AG08395 (cell line): Measurements from ENCODE around the gene SIRPB2.
"Not testable (repeated sequence)": the region's sequence is repeated elsewhere in the genome, so short reads cannot be mapped to it uniquely, and the experiment has no call there.

ENCODE experiments used
- DNase-seq: peaks from one replicate; pipeline ENCODE4 v3.0.0; 2012; ENCODE audit warnings: mixed read lengths, low spot score

Gene SIRPB2

DNA sequence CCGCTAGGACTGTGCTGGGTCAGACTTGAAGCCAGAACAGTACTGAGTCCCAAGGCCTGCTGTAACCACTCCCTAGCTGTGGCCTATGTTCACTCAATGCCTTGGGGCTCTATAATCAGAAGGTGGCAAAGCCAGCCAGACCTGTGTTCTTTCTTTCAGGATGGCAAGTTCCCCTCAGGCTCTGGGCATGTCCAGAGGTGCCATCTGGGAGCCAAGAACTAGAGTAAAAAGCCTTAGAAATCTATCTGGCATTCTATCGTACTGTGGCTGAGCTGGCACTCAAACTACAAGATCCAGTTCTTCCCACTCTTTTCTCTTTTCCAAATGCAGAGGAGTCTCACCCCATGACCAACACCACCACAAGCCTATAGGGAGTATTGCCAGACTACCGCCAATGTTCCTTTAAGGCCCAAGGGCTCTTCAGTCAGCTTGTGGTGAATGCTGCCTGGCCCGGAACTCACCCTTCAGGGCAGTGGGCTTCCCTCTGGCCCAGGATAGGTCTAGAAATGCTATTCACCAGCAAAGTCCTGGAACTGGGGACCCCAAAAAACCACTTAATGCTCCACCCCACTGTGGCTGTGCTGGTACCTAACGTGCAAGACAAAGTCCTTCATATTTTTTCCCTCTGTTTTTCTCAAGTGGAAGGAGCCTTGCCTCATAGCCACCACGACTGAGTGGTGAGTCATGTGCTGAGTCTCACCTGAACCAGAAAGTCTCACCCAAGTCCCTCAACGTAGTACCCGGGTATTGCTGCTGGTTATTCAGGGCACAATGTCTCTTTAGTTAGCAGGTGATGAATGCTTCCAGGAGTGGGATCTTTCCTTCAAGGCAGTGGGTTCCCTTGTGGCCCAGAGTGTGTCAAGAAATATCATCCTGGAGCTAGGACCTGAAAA lies 8.6 kb upstream of the SIRPB2 start:
- DNase-seq, result no peak

DNA sequence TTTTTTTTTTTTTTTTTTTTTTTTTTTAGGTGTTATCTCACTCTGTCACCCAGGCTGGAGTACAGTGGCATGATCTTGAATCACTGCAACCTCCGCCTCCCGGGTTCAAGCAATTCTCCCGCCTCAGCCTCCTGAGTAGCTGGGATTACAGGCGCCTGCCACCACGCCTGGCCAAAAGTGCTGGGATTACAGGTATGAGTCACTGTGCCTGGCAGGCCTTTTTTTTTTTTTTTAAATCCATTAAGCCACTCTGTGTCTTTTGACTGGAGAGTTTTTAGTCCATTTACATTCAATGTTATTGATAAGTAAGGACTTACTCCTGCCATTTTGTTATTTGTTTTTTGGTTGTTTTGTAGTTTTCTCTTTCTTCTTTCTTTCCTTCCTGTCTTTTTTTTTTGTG lies 6.2 kb upstream of the SIRPB2 start:
- DNase-seq, result not testable (repeated sequence)

DNA sequence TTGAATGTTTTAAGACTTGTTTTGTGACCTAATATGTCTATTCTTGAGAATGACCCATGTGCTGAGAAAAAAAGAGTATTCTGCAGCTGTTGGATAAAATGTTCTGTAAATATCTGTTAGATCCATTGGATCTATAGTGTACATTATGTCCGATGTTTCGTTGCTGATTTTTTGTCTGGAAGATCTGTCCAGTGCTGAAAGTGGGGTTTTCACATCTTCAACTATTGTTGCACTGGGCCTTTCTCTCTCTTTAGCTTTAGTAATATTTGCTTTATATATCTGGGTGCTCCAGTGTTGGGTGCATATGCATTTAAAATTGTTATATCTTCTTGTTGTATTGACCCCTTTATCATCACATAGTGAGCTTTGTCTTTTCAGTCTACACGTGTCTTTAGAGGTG lies 5.7 kb upstream of the SIRPB2 start:
- no peak for DNase-seq

DNA sequence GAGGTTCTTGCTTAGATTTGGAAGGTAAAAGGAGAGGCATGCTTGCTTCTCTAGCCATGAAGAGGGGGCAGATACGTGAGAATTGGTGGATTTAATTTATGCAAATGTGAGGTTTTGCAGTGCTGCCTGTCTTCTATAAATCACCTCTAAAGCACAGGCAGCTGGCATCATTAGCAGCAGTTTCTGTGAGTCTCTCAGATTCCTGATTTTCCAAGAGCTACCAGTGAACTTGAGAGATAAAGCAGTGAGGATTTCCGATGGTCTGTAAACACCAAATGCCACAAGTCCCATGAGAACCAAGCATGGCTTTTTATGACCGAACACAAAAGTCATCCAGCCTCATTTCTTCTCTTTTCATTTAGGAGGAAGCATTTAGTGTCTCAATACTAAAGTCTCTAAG lies 3.2 kb upstream of the SIRPB2 start:
- DNase-seq, result no peak

DNA sequence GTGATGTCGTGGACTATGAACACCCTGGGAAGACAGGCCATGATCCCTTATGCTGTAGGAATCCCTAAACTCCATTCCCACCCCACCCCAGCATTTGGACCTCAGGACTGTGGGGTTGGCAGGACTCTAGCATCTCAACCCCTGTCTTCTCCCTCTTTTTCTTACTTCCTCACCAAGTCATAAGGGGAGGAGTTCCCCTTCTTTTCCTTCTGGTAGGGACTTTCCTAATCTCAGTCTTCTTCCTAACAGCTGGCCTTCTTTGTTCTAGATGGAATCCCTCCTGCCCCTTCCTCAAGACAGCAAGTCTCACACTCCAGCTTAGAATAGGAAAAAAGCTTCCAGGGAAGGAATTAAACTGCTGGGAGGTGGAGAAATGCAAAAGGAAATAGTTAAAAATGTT lies 2.3 kb upstream of the SIRPB2 start:
- no peak for DNase-seq

DNA sequence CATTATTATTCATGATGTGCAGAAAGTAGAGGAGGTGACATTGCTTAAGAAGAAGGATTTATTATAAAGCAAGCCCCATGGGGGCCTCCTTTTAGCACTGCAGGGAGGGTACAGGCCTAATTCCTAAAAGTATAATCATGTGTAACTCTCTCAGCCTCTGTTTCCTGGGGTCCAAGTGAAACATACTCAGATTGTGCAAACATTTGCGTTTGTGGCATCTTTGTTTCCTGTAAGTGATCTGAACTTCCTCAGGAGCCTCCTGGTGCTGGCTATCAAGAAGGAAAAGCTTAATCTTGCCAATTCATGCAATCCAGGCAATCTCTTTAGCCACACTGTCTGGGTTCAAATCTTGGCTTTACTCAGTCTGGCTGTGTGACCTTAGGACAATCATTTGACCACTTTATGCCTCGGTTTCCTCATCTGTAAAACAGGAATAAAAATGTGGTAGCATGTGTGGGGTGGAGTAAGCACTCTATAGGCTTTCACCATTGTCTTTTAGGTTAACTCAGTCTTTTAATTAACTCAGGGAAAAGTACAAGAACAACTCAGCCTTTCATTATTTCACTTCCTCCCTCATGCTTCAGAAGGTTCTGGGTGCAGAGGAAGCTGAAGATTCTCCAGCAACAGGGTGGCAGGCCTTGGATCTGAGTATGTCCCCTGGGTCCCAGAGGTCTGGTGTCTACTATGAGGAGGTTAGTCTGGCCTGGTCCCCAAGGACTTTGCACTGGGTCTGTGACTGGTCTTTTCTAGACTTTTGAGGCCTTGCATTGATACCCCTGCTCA lies 831 bp upstream of the SIRPB2 start:
- DNase-seq, result no peak

DNA sequence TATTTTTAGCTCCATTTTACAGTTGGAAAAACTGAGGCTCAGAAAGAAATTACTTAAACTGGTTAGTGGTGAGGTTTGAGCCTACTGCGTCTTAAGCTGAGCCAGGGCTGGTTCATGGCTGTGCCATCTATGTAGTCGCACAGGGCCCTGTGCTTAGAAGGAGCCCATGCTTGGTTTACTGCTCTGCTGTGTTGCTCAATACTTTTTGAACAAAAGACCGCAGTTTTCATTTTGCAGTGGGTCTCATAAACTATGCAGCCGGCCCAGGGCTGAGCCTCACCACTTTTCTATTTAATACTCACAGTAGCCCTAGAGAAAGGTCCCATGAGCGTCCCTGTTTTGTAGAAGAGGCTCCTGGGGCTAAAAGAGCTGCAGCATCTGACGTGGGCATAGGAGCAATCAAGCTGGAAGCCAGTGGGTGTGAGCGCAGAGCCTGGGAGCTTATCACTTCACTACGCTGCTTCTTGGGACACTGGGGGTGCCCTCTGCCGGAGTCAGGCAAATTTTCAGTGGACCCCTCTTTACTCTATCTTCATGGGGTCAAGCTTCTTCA lies 501 bp downstream of the SIRPB2 start:
- DNase-seq, result no peak

DNA sequence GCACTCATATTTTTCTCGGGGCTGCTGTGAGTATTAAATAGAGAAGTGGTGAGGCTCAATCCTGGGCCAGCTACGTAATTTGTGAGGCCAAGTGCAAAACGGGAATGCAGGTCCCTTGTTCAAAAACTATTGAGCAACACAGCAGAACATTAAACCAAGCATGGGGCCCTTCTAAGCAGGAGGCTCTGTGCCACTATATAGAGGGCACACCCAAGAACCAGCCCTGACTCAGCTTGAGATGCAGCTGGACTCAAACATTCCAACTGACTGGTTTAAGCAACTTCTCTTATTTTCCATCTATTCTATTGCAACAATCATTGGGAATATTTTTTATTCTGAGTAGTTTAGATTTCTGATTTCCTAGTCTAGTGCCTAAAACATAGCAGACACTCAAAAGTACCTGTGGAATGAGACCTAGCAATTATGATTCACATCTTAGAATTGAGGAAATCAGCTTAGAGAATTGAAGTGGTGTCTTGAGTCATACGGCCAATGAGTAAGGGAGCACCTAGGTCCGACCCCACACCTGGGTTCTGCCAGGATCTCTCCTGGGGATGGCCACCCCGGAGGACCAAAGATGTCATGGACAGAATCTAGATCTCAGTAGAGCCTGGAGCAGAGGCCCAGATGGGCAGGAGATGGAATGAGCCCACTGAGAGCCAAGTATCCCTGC lies 1.3 kb downstream of the SIRPB2 start:
- DNase-seq, result peak; percentile 30

DNA sequence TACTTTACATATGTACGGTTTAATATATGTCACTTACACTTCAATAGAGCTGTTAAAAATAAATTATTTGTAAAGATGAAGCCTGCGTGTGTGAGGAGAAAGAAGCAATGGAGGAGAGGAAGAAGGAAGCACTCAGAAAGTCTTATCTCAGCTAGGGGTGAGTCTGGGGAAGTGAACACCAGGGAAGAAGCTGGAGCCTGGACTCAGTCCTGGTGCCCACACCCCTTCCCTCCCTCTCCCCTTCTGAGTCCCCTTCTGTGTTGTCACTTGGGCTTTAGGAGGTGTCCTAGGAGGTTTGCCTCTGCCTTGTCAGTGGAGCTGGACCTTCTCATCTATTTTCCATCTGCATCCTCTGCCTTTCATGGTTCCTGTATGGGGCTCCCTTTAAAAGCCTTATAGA lies 1.9 kb downstream of the SIRPB2 start:
- DNase-seq, result no peak

DNA sequence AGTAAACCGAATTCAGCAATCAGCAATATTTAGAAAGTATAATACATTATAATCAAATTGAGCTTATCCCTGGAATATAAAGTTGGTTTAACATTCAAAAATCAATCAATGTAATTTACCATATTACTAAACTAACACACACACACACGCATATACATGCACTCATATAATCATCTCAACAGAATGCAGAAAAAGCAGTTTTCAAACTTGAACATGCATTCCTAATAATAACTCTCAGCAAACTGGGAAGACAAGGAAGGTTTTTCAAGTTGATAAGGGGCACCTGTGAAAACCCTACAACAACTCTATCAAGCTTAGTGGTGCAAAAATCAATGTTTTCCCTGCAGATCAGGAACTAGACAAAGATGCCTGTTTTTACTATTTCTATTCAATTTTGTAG lies 4.7 kb downstream of the SIRPB2 start:
- DNase-seq, result no peak

DNA sequence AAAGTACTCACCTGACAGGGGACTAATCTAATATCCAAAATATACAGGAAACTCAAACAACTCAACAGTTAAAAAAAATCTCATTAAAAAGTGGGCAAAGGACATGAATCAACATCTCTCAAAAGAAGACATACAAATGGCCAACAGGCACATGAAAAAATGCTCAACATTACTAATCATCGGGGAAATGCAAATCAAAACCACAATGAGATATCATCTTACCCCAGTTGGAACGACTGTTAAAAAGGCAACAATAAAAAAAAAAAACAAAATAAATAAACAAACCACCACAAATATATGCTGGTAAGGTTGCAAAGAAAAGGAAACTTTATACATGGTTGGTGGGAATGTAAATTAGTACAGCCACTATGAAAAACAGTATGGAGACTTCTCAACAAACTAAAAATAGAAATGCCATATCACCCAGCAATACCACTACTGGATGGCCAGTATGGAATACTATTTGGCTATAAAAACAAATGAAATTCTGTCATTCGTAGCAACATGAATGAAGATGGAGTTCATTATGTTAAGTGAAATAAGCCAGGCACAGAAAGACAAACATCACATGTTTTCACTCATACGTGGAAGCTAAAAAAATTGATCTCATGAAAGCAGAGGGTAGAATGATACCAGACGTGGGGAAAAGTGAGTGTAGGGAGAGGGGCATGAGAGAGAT lies 6.6 kb downstream of the SIRPB2 start:
- no peak for DNase-seq

DNA sequence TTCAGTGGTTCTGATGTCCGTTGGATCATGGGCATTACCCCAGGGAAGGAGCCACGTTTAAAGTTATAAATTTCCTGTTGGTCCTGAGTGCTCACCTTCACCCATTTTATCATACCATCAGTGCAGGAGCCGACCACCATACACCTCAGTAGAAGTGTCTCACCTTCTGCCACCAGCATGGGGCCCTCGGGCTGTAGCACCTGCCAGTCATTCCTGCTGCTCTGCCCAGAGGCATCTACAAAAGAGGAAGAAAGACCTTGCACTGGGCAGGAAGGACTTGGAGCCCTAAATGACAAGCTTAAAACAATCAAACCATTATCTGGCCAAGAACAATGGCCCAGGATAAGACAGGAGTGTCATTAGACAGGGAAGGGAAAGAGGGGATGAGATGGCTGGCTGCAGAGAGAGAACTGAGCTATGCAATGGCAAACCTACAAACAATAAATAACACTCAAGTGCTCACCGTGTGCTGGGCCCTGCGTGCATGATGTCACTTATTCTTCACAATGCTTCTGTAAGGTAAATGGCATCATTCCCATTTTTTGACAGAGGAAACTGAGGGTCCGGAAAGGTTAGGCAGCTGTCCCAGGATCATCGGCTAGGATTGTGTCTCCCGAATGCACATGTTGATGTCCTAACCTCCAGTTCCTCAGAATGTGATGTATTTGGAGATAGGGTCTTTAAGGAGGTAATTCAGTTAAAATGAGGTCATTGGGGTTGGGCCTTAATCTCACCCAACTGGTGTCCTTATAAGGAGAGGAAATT lies 11.2 kb downstream of the SIRPB2 start:
- DNase-seq, result no peak

DNA sequence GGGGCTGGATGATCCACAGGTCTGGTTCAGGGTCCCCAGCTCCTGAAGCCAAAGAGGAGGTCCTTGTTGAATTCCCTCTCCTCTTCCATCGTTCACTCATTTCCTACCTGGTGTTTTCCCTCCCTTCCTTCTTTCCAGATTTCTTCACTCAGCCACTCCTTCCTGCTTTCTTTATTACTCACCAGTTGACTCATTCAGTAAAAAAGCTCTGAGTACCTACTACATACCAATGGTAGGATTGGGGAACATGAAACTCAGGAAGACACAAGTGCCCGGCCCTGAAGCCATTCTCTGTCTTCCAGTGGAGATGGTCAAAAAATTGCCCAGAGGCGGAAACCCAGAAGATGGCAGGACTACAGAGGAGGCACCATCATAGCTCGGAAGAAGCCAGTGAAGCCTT lies 12.7 kb downstream of the SIRPB2 start:
- DNase-seq, result peak; percentile 69

DNA sequence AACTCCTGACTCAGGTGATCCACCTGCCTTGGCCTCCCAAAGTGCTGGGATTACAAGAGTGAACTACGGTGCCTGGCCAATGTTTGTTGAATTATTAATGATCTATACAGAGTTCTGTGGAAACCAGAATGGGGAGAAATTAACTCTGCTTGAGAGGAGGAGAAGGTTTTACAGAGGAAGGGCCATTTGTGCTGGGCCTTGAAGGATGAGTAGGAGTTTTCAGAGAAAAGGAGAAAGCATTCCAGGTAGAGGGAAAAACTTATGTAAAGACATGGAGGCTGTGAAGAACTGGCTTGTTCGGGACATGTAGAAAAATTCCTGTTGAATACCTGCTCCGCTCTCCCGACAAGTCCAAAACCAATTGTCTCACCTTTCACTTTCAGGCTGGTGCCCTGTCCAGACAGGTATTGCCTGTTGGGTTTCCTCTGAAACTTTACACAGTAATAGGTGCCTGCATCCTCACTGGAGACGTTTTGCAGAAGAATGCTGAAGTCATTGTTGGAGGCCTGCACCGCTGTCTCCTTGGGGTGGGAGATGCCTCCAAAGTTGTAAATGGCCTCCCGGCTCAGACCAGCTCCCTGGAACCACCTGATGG lies 13.2 kb downstream of the SIRPB2 start:
- no peak for DNase-seq

DNA sequence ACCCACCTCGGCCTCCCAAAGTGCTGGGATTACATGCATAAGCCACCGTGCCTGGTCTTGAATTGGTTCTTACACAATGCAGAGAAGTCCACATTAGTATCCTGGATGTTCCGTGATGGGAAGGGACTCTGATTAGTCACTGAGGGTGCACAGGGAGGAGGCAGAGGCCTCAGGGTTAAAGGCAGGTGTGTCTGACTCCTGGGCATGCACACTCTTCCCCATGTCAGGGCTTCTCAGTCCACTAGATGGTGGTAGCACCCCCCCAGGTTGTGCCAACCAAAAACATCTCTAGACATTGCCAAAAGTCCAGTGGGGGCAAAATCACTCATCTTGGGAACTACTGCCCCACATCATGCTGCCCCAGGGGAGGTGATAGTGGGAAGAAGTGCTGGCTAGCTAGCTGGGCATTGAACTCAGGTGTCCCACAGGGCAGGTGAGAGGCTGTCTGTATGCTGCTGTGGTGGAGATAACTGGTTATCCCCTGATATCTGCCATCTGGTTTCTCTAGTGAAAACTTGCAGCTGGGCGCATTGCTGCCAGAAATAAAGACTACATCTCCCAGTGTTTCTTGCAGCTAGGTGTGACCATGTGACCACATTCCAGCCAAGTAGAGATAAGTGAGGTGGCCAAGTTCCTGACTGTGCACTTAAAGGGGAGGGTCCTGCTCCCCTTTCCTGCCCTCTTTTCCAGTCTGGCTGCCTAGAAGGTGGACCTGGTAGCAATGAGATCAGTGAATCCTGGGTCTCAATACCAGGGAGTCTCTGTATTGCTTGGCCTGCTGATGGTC lies 16.2 kb downstream of the SIRPB2 start:
- no peak for DNase-seq

DNA sequence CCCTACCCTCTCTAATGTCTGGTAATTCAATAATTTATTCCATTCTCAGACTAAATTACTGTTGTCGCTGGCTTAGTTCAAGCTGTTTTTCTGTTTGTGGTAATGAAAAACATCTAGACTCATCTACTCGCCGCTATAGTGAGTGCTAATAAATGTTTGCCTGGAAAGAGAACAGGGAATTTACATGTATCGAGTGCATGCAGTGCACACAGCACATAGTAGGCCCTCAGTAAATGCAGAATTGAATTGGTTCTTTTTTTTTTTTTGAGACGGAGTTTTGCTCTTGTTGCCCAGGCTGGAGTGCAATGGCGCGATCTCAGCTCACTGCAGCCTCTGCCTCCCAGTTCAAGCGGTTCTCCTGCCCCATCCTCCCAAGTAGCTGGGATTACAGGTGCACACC lies 16.9 kb downstream of the SIRPB2 start:
- no peak for DNase-seq

DNA sequence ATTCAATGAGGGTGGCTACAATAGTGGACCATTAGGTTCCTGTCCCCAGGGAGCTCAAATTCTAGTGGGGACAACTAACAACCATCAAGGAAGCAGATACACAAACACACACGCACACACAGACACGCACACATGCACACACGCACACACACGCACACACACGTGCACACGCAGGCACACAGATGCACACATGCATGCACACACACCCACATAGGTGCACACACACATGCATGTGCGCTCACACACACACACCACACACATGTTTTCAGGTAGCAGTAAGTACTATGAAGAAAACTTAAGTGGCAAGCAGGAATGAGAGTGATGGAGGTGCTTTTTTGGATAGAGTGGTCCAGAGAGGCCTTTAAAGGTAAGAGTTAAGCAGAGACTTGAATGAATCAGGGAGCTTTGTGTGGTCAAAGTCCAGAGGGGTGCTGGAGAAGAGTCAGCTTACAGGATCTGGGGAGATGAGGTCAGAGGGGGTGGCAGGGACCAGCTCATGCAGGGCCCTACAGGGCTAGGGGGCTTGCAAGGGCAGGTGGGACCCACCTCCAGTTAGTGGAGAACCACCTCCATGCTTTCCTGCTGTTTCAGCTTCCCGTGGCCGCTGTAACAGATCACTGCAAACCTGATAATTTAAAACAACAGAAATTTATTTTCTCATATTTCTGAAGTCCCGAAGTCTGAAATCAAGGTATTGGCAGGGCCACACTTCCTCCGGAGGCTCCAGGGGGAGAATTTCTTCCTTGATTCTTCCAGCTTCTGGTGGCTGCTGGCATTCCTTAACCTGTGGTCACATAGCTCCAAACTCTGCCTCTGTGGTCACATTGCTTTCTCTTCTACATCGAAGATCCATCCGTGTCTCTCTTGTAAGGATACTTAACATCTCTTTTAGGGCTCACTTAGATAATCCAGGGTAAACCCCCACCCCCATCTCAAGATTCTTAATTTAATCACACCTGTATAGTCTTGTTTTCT lies 17.7 kb downstream of the SIRPB2 start:
- no peak for DNase-seq

DNA sequence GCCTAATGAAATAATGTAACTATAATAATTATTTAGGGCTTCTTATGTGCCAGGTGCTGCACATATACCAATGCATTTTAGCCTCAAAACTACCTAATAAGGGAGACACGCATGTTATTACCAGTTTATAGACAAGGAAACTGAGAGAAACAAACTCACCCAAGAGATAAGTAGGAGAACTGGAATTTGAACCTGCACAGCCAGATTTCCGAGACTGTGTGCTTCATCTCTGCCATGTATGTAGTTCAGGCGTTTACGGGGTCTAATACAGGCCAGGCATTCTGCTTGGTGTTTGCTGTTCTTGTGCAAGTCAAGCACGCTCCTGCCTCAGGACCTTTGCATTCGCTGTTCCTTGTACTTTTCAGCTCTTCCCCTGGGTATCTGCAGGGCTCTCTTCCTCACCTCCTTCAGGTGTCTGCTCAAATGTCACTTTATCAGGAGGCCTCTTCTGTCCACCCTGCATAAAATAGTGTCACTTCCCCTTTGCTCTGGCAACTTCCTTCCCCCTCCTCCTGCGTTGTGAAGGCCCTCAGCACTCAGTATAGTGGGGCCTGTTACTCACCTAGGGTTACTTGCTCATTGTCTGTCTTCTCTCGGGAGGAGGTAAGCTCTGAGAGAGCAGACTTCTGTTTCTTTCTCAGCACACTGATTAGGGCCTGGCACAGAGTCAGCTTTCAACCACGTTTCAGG lies 18.5 kb downstream of the SIRPB2 start:
- no peak for DNase-seq
